HG02981 (cell line): Measurements from ENCODE around the gene RTCA.
A peak's percentile ranks its signal among the peaks of the same experiment; 100 is the strongest.
"Not testable (repeated sequence)": the region's sequence is repeated elsewhere in the genome, so short reads cannot be mapped to it uniquely, and the experiment has no call there.

Experiments used
- ATAC-seq: cut with Tn5 transposase; IDR thresholded peaks from one replicate; pipeline ENCODE4 v1.9.1; 2021; ENCODE audit warnings: mild to moderate bottlenecking, moderate library complexity; ENCODE audit not compliant: unreplicated experiment

Gene RTCA

GRCh38 chr1:100265931-100266740 lies at the start of gene RTCA:
RTCA (plus strand) TSS chr1:100266216; CDS start chr1:100266376, 160 bp downstream.
- peak; percentile 92 for ATAC-seq

DNA sequence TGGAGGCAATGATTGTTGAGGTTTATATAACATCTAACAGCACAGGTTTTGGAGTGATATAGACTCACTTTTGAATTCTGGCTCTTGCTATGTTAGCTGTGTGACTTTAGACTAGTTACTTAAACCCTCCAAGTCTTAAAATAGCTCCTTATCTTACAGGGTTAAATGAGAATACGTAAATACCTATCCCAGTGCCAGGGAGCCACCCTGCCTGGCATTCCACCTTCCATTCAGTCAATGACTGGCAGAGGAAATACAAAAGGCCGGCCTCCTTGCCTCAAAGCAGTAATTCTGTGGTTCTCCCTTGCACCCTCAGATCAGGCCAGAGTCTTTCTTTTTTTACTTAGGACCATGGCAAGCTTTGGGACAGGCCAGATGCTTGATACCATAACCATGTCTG lies 48.2 kb upstream of the RTCA start:
- ATAC-seq = no peak

- no peak for ATAC-seq
Observed at GRCh38 chr1:100219457-100219856, 46.6 kb upstream of the RTCA start.

DNA sequence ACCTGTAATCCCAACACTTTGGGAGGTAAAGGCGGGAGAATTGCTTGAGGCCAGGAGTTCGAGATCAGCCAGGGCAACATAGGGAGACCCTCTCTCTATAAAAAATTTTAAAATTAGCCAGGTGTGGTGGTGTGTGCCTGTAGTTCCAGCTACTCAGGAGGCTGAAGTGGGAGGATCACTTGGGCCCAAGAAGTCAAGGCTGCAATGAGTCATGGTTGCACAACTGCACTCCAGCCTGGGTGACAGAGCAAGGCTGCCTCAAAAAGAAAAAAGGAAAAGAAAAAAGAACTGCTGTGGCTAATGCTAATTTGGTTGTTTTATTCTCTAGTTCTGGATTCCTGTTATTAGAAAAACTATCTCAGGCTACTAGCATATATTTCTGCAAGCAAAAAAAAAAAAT lies 46.1 kb upstream of the RTCA start:
- no peak for ATAC-seq

GRCh38 chr1:100222428-100222827 lies 43.6 kb upstream of the RTCA start:
- no peak for ATAC-seq

GRCh38 chr1:100229681-100230443 lies 36.2 kb upstream of the RTCA start:
- no peak for ATAC-seq

- ATAC-seq = no peak
Observed at GRCh38 chr1:100230765-100231164, 35.3 kb upstream of the RTCA start.

DNA sequence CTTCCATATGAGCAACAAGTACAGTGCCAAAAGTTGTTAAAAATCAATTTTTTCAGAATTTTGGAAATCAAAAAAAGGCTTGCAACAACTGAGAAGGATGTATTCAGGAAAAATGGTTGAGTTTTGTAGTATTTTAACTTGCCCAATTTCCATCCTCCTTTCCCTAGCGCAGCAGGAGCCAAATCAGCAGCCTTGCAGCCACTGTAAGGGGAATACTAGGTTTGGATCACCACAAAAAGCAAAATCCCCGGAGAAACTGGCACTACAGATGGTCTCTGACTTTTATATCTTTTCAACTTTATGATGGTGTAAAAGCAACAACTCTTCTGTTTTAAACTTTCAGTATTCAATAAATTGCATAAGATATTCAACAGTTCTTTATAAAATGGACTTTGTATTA lies 34.3 kb upstream of the RTCA start:
- no peak for ATAC-seq

GRCh38 chr1:100232156-100232555 lies 33.9 kb upstream of the RTCA start:
- ATAC-seq = no peak

- not testable (repeated sequence) for ATAC-seq
Observed at GRCh38 chr1:100233566-100233965, 32.5 kb upstream of the RTCA start.

GRCh38 chr1:100234432-100234831 lies 31.6 kb upstream of the RTCA start:
- ATAC-seq = no peak

- no peak for ATAC-seq
Observed at GRCh38 chr1:100237091-100237490, 28.9 kb upstream of the RTCA start.

- no peak for ATAC-seq
Observed at GRCh38 chr1:100239961-100240360, 26.1 kb upstream of the RTCA start.

DNA sequence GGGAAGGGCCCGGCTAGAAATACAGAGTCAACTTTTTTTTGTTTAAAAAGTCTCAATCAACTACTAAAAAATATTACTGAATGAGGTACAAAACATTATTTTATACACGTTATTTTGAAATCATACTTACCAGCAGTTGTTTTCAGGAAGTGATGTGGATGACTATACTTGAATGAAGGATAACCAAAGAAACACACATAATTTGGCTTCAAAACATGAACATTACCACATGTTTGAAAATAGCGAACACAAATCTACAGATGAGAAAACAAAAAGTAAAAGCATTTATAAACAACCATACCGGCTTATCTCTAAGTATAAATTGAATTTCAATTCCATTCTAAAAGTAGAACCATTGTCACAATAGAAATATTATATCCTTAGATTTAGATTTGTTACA lies 25.4 kb upstream of the RTCA start:
- ATAC-seq = no peak

DNA sequence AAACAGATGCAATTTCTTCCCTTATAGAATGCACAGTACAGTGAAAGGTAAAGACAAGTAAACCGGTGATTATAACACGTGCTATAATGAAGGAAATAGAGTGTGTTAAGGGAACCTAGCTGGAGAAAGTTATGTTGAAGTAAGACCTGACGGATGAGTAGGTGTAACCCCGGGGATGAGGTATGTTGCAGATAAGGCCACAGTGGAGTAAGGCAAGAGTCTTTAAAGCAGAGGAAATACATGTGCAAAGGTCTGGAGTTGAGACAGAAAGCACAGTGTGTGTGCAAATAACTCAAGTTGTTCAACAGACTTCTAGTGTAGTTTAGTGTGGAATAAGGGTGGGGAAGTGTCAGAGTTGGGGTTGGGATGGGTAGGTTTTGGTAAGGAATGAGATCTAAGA lies 19.3 kb upstream of the RTCA start:
- no peak for ATAC-seq

DNA sequence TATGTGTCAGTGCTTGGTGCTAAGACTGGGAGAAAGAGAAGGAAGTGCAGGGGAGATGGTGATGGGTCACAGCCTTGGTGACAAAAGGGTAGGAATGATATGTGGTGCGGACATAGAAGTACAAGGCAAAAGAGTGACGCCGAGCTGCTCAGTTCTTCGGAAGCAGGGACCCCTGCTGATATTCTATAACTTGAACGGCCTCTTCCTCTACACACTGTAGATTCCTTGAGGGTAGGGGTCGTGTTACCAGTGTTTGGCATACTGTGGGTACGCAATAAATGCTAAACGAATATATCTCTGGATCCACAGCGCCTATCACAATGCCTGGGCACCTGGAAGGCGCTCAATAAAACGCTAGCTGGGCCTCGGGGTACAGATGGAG lies 16.9 kb upstream of the RTCA start:
- no peak for ATAC-seq

DNA sequence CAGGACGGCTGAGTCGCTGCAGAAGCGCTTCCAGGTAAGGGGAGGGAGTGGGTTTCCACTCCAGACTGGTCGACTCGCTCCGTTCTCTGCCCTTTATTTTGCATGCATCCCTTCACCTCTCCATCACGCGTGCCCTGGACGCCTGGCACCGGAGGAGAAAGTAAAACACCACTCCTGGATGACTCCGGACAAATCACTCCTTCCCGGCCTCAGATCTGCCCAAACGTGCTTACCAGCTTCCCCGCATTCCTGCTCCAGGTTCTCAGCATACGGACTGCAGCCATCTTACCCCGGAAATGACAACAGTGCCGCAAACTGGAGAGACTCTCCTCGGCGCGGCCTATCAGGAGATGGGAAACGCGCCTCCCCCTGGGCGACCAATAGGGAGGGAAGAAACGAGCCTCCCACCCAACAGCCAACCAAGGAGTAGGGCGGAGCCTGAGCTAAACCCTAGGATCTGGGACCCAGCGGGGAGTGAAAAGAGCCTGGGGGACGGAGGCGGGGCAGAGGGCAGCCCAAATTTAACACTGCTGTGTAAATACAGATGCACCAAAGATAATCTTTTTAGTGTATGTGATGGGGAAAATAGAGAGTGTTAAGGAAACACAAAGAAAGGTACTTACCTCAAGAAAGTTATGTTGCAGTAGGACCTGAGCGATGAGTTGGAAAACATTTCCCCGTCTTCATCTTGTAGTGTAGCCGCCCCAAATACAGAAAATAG lies 16.3 kb upstream of the RTCA start, which contains the start of gene DBT:
Gene DBT, minus strand, starts transcription at position 298 of the 721 bp plus-strand sequence. Its CDS starts 14 bp downstream, at position 284.
- peak; percentile 100 for ATAC-seq

DNA sequence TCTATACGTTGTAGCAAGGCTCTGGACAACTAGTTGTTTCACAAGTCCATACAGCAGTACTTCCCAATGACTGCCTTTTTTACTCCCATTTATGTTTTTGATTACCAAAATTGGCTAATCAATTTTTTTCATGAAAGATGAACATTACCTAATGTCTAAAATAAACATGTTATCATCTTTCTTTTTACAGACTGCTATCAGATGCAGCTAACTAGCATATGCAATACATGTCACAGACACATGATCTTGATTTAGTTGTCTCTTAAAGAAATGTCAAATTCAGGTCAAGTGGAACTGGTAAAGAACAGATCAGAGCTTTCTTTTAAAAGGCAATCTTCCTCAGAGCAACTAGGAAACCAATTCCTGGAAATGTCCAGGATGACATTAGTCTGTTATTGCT lies 15.8 kb upstream of the RTCA start:
- no peak for ATAC-seq

- no peak for ATAC-seq
Observed at GRCh38 chr1:100250807-100251206, 15.2 kb upstream of the RTCA start.

DNA sequence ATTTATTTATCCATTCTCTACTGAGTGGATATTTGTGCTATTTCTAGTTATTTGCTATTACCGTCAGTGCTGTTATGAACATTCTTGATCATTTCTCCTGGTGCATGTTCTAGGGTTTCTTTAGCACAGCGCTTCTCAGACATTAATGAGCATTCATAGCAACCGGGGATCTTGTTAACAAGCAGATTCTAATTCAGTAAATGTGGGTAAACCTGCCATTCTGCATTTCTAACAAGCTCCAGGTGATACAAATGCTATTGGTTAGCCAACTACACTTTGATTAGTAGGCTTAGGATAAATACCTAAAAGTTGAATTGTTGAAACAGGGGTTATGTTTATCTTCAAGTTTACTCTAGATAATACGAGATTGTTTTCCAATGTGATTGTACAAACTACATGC lies 13.1 kb upstream of the RTCA start:
- no peak for ATAC-seq

GRCh38 chr1:100253552-100253951 lies 12.5 kb upstream of the RTCA start:
- no peak for ATAC-seq
